ENCODE measurements around the gene MIA. TPM values are rescaled to one million over a fixed set of nuclear protein-coding genes. Genes with fewer than 3 reads are reported as not detected.

MIA gene
- total and polyA plus RNA-seq, 9 of the 15 experiments (the other 6 are each of a cell fraction or from before 2014, with no cell fraction given): 0.21 TPM; not detected in 8

DNA sequence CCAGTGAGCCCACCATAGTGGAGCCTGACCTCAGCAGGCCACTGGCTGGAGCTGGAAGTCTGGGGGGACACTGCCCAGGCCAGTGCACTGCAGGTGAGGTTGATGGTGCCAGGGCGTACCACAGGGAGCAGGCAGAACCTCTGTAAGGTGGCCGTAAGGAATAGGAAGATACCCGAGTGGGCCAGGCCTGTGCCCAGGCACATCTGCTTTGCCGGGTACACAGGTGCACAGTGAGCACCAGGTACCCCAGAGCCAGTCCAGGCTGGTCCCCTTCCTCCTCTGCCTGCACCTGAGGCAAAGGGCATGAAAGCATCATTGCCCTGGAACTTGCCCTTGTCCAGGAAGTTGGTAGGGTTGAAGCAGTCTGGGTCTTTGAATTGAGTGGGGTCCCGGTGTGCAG is 33.2 kb downstream of the MIA start:
- in situ Hi-C loops (cut with MboI) (no loop called here), intact Hi-C loops (cut with micrococcal nuclease) (loop anchor here (5.0 kb wide), 1 partner anchor 146 kb away; no protein-coding TSS in a partner anchor)
- H4K20me1 ChIP-seq (replicated peaks; ENCODE audit: control insufficient read depth, insufficient read depth, low read length): peaks cover 35% of the 10 kb centered on the region

More for the DNA sequence above, 33.2 kb downstream of the MIA start:
- no TSS peak for BruUV-seq (replicated peaks)
- no peak overlapping the region for H3K27ac ChIP-seq (ENCODE audit: extremely low read depth, low read depth, low read length)
- peaks cover 28 to 75% of the 10 kb centered on the region in 2 experiments; a peak in 4 of 5 replicates for H3K4me1 ChIP-seq (replicated peaks in 1 of 2; ENCODE audit: control insufficient read depth in 2 of 2, insufficient read depth in 2 of 2, low read length in 2 of 2)
- H3K9ac ChIP-seq (ENCODE audit: insufficient read depth in 1 of 2, low read depth in 2 of 2, low read length in 2 of 2): peak overlapping the region in 1 of 2 experiments; percentile 31; a peak in 1 of 4 replicates
- ATAC-seq (no peak), FAIRE-seq (no peak), DNase-seq (ENCODE audit: extremely low read depth in 1 of 4, low spot score in 3 of 4) (no peak)
- H3K79me2 ChIP-seq (ENCODE audit: control insufficient read depth, insufficient read depth, low read length): peaks cover 46% of the 10 kb centered on the region
- TF ChIP-seq, protein P1, sequence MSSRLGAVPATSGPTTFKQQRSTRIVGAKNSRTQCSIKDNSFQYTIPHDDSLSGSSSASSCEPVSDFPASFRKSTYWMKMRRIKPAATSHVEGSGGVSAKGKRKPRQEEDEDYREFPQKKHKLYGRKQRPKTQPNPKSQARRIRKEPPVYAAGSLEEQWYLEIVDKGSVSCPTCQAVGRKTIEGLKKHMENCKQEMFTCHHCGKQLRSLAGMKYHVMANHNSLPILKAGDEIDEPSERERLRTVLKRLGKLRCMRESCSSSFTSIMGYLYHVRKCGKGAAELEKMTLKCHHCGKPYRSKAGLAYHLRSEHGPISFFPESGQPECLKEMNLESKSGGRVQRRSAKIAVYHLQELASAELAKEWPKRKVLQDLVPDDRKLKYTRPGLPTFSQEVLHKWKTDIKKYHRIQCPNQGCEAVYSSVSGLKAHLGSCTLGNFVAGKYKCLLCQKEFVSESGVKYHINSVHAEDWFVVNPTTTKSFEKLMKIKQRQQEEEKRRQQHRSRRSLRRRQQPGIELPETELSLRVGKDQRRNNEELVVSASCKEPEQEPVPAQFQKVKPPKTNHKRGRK (tag; IDR thresholded peaks at IDR 0.05): no peak
- peak; percentile 49; the same call in 1 of the 2 replicates for TF ChIP-seq RBFOX2 (IDR thresholded peaks at IDR 0.05; ENCODE audit: low read depth, low read length)
- no peak for TF ChIP-seq KLF6 (CRISPR knock-in tag; IDR thresholded peaks at IDR 0.05; ENCODE audit: borderline replicate concordance)
- peak; percentile 29 for TF ChIP-seq RBM22 (IDR thresholded peaks at IDR 0.05; ENCODE audit: low read depth, low read length, poor library complexity, severe bottlenecking)
- TF ChIP-seq POLR2A (conservative IDR thresholded peaks at IDR 0.05): peak; percentile 51; the same call in 1 of the 2 replicates
- TF ChIP-seq POLR2G (IDR thresholded peaks at IDR 0.05; ENCODE audit: low read depth, low read length): peak; percentile 67
- no peaks in the 10 kb centered on the region for H3K27me3 ChIP-seq (ENCODE audit: control insufficient read depth in 2 of 2, insufficient read depth in 2 of 2, low read length in 2 of 2)
- H3K4me2 ChIP-seq (ENCODE audit: insufficient read depth, low read length): no peak overlapping the region
- H3K36me3 ChIP-seq (ENCODE audit: control insufficient read depth, insufficient read depth, low read length): peaks cover 62% of the 10 kb centered on the region
- ChIA-PET CTCF (ENCODE audit: low intra/inter-chr PET ratio) (no interaction called here), POLR2A (interaction anchor here (0.6 to 3.7 kb wide), 8 partner anchors 10 to 456 kb away, joined by 3 to 26 read pairs (median 4); partner anchors contain the start of genes EGLN2, HNRNPUL1 and RAB4B)
- no peak overlapping the region for H2AFZ ChIP-seq (ENCODE audit: low read depth, low read length)
- no peaks in the 10 kb centered on the region for H3K9me3 ChIP-seq (replicated peaks; ENCODE audit: control insufficient read depth, insufficient read depth, low read depth, low read length)
- H3K4me3 ChIP-seq: no peak overlapping the region
- 97% methylated on average over 5 of the region's 5 CpGs for WGBS (ENCODE audit: insufficient coverage, low coverage, missing lambda C conversion rate)
- peaks cover 13% of the 10 kb centered on the region for H3K9me1 ChIP-seq (ENCODE audit: control insufficient read depth, insufficient read depth, low read length)

Data from K562 (cell line).